Measurements from ENCODE around the gene DPYSL4.

The DPYSL4 gene

GRCh38 chr10:132195366-132196075, 8.8 kb downstream of the DPYSL4 start:
- DNase-seq (ENCODE audit: low read depth in 2 of 2), result no peak

- DNase-seq (ENCODE audit: low read depth in 2 of 2), result no peak
These were observed 9.7 kb downstream of the DPYSL4 start for GRCh38 chr10:132196178-132197113.

- DNase-seq (ENCODE audit: low read depth in 2 of 2), result no peak
These were observed 10.7 kb downstream of the DPYSL4 start for GRCh38 chr10:132197271-132198067.

GRCh38 chr10:132198068-132198370, 11.3 kb downstream of the DPYSL4 start:
- DNase-seq (ENCODE audit: low read depth in 2 of 2), result no peak

- no peak for DNase-seq (ENCODE audit: low read depth in 2 of 2)
These were observed 11.8 kb downstream of the DPYSL4 start for GRCh38 chr10:132198381-132199181.

GRCh38 chr10:132199268-132199853, 12.6 kb downstream of the DPYSL4 start:
- DNase-seq (ENCODE audit: low read depth in 2 of 2), result no peak

- DNase-seq (ENCODE audit: low read depth in 2 of 2), result no peak
These were observed 13.1 kb downstream of the DPYSL4 start for GRCh38 chr10:132199854-132200311.

- DNase-seq (ENCODE audit: low read depth in 2 of 2), result no peak
These were observed 13.8 kb downstream of the DPYSL4 start for GRCh38 chr10:132200344-132201110.

GRCh38 chr10:132201111-132201969, 14.6 kb downstream of the DPYSL4 start:
- no peak for DNase-seq (ENCODE audit: low read depth in 2 of 2)

- no peak for DNase-seq (ENCODE audit: low read depth in 2 of 2)
These were observed 15.6 kb downstream of the DPYSL4 start for GRCh38 chr10:132202070-132202970.

GRCh38 chr10:132203256-132204077, 16.7 kb downstream of the DPYSL4 start:
- DNase-seq (ENCODE audit: low read depth in 2 of 2), result no peak

GRCh38 chr10:132204078-132204780, 17.5 kb downstream of the DPYSL4 start:
- DNase-seq (ENCODE audit: low read depth in 2 of 2), result no peak

GRCh38 chr10:132204781-132205473, 18.2 kb downstream of the DPYSL4 start:
- no peak for DNase-seq (ENCODE audit: low read depth in 2 of 2)

- DNase-seq (ENCODE audit: low read depth in 2 of 2), result no peak
These were observed 19.1 kb downstream of the DPYSL4 start for GRCh38 chr10:132205650-132206376.

- DNase-seq (ENCODE audit: low read depth in 2 of 2), result no peak
These were observed 19.6 kb downstream of the DPYSL4 start for GRCh38 chr10:132206377-132206745.
